ENCODE results near the gene RFX8.

DNA sequence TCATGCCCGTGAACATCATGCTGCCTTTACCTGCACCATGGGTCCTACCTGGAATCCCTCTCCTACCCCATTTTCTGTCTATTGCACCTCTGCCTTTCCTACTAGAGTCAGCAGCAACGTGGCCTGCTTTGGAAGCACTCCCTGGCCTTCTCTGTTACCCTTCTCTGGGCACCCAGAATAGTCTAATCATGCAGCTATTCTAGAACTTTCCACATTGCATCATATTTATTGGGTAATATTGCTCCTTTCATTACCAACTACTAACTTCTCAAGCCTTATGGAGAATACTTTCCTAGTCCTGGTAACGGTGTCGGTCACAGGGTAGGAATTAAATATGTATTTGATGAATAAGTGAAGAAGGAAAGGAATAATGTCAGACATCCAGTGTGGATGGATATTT lies 54.3 kb downstream of the RFX8 start:
- no peak for TF ChIP-seq POLR2AphosphoS5 (IDR thresholded peaks at IDR 0.05; ENCODE audit: low read depth, low read length)
- no peak for TF ChIP-seq POLR2A (IDR thresholded peaks at IDR 0.05; ENCODE audit: low read depth, low read length)

Measured in GM12891 (cell line).